GM12878 (cell line): ENCODE results near the gene POU6F2. TPM values are rescaled to one million over a fixed set of nuclear protein-coding genes. Genes with fewer than 3 reads are reported as not detected.

Experiments
- ATAC-seq: fragments of 200-7000 bp; cut with Tn5 transposase; 3 replicates; pipeline ENCODE4 v1.9.1; 2020; ENCODE audit warnings: mild to moderate bottlenecking, moderate library complexity
- BruUV-seq: library from RNA; stranded (reverse); fragments of 400-500 nt; replicated peaks from 2 replicates; lab custom pipeline; 2021; lab: Mats Ljungman, UMichigan
- CTCF ChIA-PET: fragments of 300-600 bp; sonication (Branson Sonifier 250); formaldehyde crosslinking; extraction: SDS; loops from one replicate; lab custom pipeline; 2021; ENCODE audit warnings: inconsistent platforms; lab: Yijun Ruan, JAX
- POLR2A ChIA-PET: fragments of 350-600 bp; formaldehyde crosslinking; extraction: SDS; loops from one replicate; lab custom pipeline; 2021; ENCODE audit warnings: inconsistent platforms; lab: Charles Lee
- RAD21 ChIA-PET: fragments of 300-600 bp; sonication (Branson Sonifier 250); formaldehyde crosslinking; loops from one replicate; lab custom pipeline; 2023; ENCODE audit warnings: antibody characterized with exemption; ENCODE audit not compliant: unreplicated experiment; lab: Charles Lee
- SMC1A ChIA-PET: fragments of 300-600 bp; sonication (Branson Sonifier 250); formaldehyde crosslinking; loops from one replicate; lab custom pipeline; 2023; ENCODE audit not compliant: unreplicated experiment, uncharacterized antibody; lab: Charles Lee
- DNase-seq: peaks from one replicate; pipeline ENCODE4 v3.0.0-alpha.2; 2011; ENCODE audit warnings: low read depth, low spot score
- FAIRE-seq: peaks from 3 replicates; lab custom pipeline; 2011; peaks lifted over from hg19 to GRCh38; lab: Jason Lieb, UNC
- H2AFZ ChIP-seq: 2 replicates; pipeline ENCODE4 v1.6.0; 2011; ENCODE audit warnings: low read depth, low read length, control low read depth; ENCODE audit not compliant: control insufficient read depth
- H3K27ac ChIP-seq: 2 replicates; pipeline ENCODE4 v1.5.1; 2011; ENCODE audit warnings: control low read depth; ENCODE audit not compliant: control insufficient read depth, insufficient read depth
- H3K27me3 ChIP-seq, 2 experiments: replicated peaks in 1 of 2; 2 replicates each; pipeline versions ENCODE4 v1.6.0 to v1.6.1; 2011; ENCODE audit warnings: low read length in 1 of 2; ENCODE audit not compliant: control insufficient read depth in 2 of 2, insufficient read depth in 2 of 2
- H3K36me3 ChIP-seq, 2 experiments: 2 replicates each; pipeline ENCODE4 v1.5.1; 2011; ENCODE audit warnings: low read length in 1 of 2; ENCODE audit not compliant: control insufficient read depth in 2 of 2, insufficient read depth in 2 of 2
- H3K4me1 ChIP-seq: 2 replicates; pipeline ENCODE4 v1.6.1; 2011; ENCODE audit warnings: mild to moderate bottlenecking, low read length, moderate library complexity, mixed read lengths; ENCODE audit not compliant: control insufficient read depth, insufficient read depth
- H3K4me2 ChIP-seq: 2 replicates; pipeline ENCODE4 v1.6.0; 2011; ENCODE audit warnings: control low read depth; ENCODE audit not compliant: control insufficient read depth, insufficient read depth
- H3K4me3 ChIP-seq: fragments of 200-600 bp; sonication (generic); 2 replicates; pipeline ENCODE4 v1.5.1; 2016
- H3K79me2 ChIP-seq: 2 replicates; pipeline ENCODE4 v1.6.0; 2011; ENCODE audit warnings: low read length; ENCODE audit not compliant: control insufficient read depth, insufficient read depth
- H3K9ac ChIP-seq: 2 replicates; pipeline ENCODE4 v1.8.0; 2011; ENCODE audit warnings: low read length, control low read depth, mixed read lengths; ENCODE audit not compliant: control insufficient read depth, insufficient read depth
- H3K9me3 ChIP-seq: replicated peaks from 3 replicates; pipeline ENCODE4 v1.5.1; 2011; ENCODE audit warnings: mild to moderate bottlenecking, low read length; ENCODE audit not compliant: control insufficient read depth, insufficient read depth
- H4K20me1 ChIP-seq: 2 replicates; pipeline ENCODE4 v1.6.0; 2011; ENCODE audit not compliant: control insufficient read depth, insufficient read depth
- ETV6 ChIP-seq, 2 experiments: fragments of 450-650 bp in 1 of 2; IDR thresholded peaks in 1 of 2; conservative IDR thresholded peaks in 1 of 2; 2 replicates each; pipeline ENCODE4 v1.6.1; 2014; ENCODE audit warnings: antibody characterized with exemption in 1 of 2, borderline replicate concordance in 1 of 2, low read depth in 1 of 2, mild to moderate bottlenecking in 1 of 2, moderate library complexity in 1 of 2
- HDAC6 ChIP-seq: fragments of 200-600 bp; sonication (generic); IDR thresholded peaks from one replicate; pipeline ENCODE4 v1.8.0; 2017; ENCODE audit warnings: antibody characterized with exemption; ENCODE audit not compliant: unreplicated experiment
- NFYB ChIP-seq: IDR thresholded peaks from 2 replicates; pipeline ENCODE4 v1.6.1; 2011; ENCODE audit warnings: low read depth, mild to moderate bottlenecking, low read length, improper control_type of control experiment, moderate library complexity; ENCODE audit not compliant: insufficient read depth
- NR2C2 ChIP-seq: IDR thresholded peaks from 2 replicates; pipeline ENCODE4 v1.6.1; 2011; ENCODE audit warnings: borderline replicate concordance, low read depth; ENCODE audit not compliant: control insufficient read depth, insufficient read length
- RELA ChIP-seq: fragments of 450-650 bp; IDR thresholded peaks from 2 replicates; pipeline ENCODE4 v1.8.0; 2014; ENCODE audit warnings: borderline replicate concordance; ENCODE audit not compliant: partially characterized antibody
- ZBTB11 ChIP-seq: fragments of 450-650 bp; formaldehyde crosslinking; IDR thresholded peaks from 2 replicates; pipeline ENCODE4 v1.5.0; 2022; ENCODE audit warnings: mild to moderate bottlenecking, missing genetic modification characterization
- ZNF274 ChIP-seq: IDR thresholded peaks from one replicate; pipeline ENCODE4 v1.8.0; 2011; ENCODE audit not compliant: insufficient read length, insufficient read depth
- WGBS: methylation state at CpG from one replicate; pipeline ENCODE4 v1.1.6; 2016; ENCODE audit warnings: low lambda C conversion rate; ENCODE audit not compliant: insufficient replicate concordance, insufficient coverage; ENCODE audit errors: missing lambda C conversion rate; 5-methylcytosine and 5-hydroxymethylcytosine counted together
- in situ Hi-C: fragments of 300-500 bp; cut with MboI; formaldehyde crosslinking; loops from 9 replicates; pipeline ENCODE4 v1.14.3; 2018; ENCODE audit warnings: mixed read lengths
- intact Hi-C: fragments of 100-400 bp; cut with micrococcal nuclease; formaldehyde crosslinking; loops from one replicate; pipeline ENCODE4 v1.14.2; 2022; ENCODE audit not compliant: unreplicated experiment
- polyA plus RNA-seq, 11 experiments: library from polyadenylated mRNA; depleted of rRNA in 4 of 11; unstranded in 6 of 11; stranded (reverse) in 5 of 11; fragments of >200 nt; fragmentation: Nextera tagmentation in 4 of 11; fragmentation: Illumina TruSeq in 1 of 11; extraction: Ambion mirVana in 4 of 11; extraction: Trizol in 1 of 11; gene quantifications; 1 replicate in 1 of 11; 2 replicates in 10 of 11; pipeline versions ENCODE4 v1.2.1 to v1.2.3, GENCODE V29; 2011 to 2016; ENCODE audit warnings: inconsistent platforms in 2 of 11, missing spikeins in 2 of 11, low read depth in 1 of 11
- total RNA-seq, 4 experiments: library from RNA; depleted of rRNA in 3 of 4; stranded (reverse); fragments of >200 nt in 3 of 4; fragmentation: Illumina TruSeq in 1 of 4; extraction: Trizol in 1 of 4; gene quantifications; 2 replicates each; pipeline versions ENCODE4 v1.2.1 to v1.2.3, GENCODE V29; 2013 to 2021
- TF ChIP-seq, protein P1 (sequence below): IDR thresholded peaks from 2 replicates; pipeline ENCODE4 v1.6.1; 2012; ENCODE audit warnings: low read depth, low read length, improper control_type of control experiment

The POU6F2 gene
- total and polyA plus RNA-seq, 10 of the 15 experiments (the other 5 are each of a cell fraction or from before 2014, with no cell fraction given) = 0.10 TPM; not detected in 9

DNA sequence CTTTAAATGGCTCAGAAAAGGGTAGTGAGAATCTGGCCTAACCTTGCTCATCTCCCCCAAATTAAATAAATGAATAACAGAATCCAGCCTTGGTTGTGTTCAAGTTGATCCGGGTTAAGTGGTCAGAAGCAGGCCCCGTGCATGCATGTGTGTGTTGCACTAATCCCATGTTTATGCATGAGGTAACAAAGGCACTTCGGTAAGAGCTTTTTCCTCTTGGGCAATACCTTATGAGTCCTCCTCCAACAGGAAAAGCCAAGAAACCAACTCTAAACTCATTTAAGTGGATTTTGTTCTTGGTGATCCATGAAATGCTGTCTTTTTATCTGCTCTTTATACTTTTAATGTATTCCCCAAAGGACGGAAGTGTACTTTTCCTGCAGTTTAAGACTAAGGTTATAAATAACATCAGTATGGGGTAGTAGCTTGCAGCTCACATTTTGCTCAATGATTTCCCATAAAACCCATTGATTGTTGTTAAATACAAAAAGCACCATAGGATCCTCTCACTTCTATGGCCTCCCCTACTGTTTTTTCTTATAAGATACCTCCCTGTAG lies 483.6 kb downstream of the POU6F2 start:
- POLR2A ChIA-PET = no interaction called here
- Histone ChIP-seq H3K4me1 (no peaks in the 10 kb centered on the region), H3K9me3 (no peaks in the 10 kb centered on the region), H3K4me3 (no peak overlapping the region), H3K79me2 (no peaks in the 10 kb centered on the region), H3K27me3 (peaks cover 0 to 3% of the 10 kb centered on the region in 2 experiments; a peak in 1 of 4 replicates), H3K27ac (no peak overlapping the region), H4K20me1 (no peaks in the 10 kb centered on the region), H3K36me3 (no peaks in the 10 kb centered on the region), H3K4me2 (no peak overlapping the region), H2AFZ (no peak overlapping the region), H3K9ac (no peak overlapping the region)
- no peak for TF ChIP-seq NFYB
- intact Hi-C loops = no loop called here
- ATAC-seq (no peak), DNase-seq (no peak), FAIRE-seq (no peak)
- CTCF ChIA-PET = interaction anchor here (1.9 to 3.6 kb wide), 4 partner anchors 8 to 664 kb away, joined by 5 to 43 read pairs (median 21); no protein-coding TSS in a partner anchor
- SMC1A ChIA-PET = interaction anchor here (1.0 to 1.9 kb wide), 4 partner anchors 11 to 528 kb away, joined by 3 to 7 read pairs (median 4); no protein-coding TSS in a partner anchor
- RAD21 ChIA-PET = interaction anchor here (0.6 to 1.2 kb wide), 2 partner anchors 59 to 271 kb away, joined by 3 to 4 read pairs; no protein-coding TSS in a partner anchor
- WGBS = 45% methylated on average over 4 of the region's 4 CpGs
- in situ Hi-C loops = loop anchor here (5.0 kb wide), 2 partner anchors 529 to 669 kb away; no protein-coding TSS in a partner anchor
- no TSS peak for BruUV-seq

DNA sequence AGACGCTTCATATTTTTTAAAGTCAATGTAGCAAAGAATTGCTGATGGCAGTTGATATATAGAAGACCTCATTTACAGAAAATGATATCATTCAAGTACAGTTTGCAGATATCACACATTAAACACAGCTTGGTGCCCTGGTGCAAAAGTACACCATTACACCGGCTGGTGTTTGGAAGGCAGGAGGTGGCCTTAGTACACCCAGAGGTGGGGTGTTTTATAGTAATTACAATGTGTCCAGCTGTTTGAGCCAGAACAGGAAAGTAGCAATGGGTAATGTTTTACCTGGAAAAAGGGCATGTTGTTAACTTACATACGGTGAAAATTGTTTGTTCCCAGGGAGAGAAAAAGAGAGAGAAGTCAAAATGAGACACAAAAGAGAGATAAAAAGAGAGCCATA lies 485.5 kb downstream of the POU6F2 start:
- CTCF ChIA-PET = interaction anchor here (1.1 to 3.6 kb wide), 9 partner anchors 10 to 667 kb away, joined by 3 to 43 read pairs (median 5); no protein-coding TSS in a partner anchor
- intact Hi-C loops = no loop called here
- no peak overlapping the region for H3K4me2 ChIP-seq
- POLR2A ChIA-PET = no interaction called here
- no peak overlapping the region for H3K4me3 ChIP-seq
- 77% methylated on average over 3 of the region's 3 CpGs for WGBS
- H3K9me3 ChIP-seq = no peaks in the 10 kb centered on the region
- RAD21 ChIA-PET = interaction anchor here (1.0 to 1.5 kb wide), 5 partner anchors 10 to 531 kb away, joined by 3 to 10 read pairs (median 4); no protein-coding TSS in a partner anchor
- H4K20me1 ChIP-seq = no peaks in the 10 kb centered on the region
- no peak for FAIRE-seq
- H3K36me3 ChIP-seq = no peaks in the 10 kb centered on the region
- ATAC-seq = no peak
- H3K4me1 ChIP-seq = no peaks in the 10 kb centered on the region
- SMC1A ChIA-PET = interaction anchor here (0.8 to 2.8 kb wide), 10 partner anchors 10 to 669 kb away, joined by 3 to 16 read pairs (median 6); no protein-coding TSS in a partner anchor
- H3K79me2 ChIP-seq = no peaks in the 10 kb centered on the region
- no peak overlapping the region for H3K27ac ChIP-seq
- no peak overlapping the region for H2AFZ ChIP-seq
- H3K27me3 ChIP-seq = no peaks in the 10 kb centered on the region
- in situ Hi-C loops = loop anchor here (5.0 kb wide), 2 partner anchors 531 to 671 kb away; no protein-coding TSS in a partner anchor
- BruUV-seq = no TSS peak
- H3K9ac ChIP-seq = no peak overlapping the region
- no peak for TF ChIP-seq ETV6 (conservative IDR thresholded peaks at IDR 0.05 in 1 of 2, IDR thresholded peaks at IDR 0.05 in 1 of 2; ENCODE audit: borderline replicate concordance in 1 of 2, low read depth in 1 of 2)
- TF ChIP-seq, protein P1, sequence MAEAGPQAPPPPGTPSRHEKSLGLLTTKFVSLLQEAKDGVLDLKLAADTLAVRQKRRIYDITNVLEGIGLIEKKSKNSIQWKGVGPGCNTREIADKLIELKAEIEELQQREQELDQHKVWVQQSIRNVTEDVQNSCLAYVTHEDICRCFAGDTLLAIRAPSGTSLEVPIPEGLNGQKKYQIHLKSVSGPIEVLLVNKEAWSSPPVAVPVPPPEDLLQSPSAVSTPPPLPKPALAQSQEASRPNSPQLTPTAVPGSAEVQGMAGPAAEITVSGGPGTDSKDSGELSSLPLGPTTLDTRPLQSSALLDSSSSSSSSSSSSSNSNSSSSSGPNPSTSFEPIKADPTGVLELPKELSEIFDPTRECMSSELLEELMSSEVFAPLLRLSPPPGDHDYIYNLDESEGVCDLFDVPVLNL = no peak
- no peak for TF ChIP-seq NFYB
- TF ChIP-seq ZBTB11 (CRISPR knock-in tag) = no peak
- TF ChIP-seq HDAC6 = no peak
- TF ChIP-seq RELA = no peak
- TF ChIP-seq ZNF274 = no peak
- TF ChIP-seq NR2C2 = no peak
- no peak for DNase-seq
